ENCODE measurements around the gene CHCHD5. TPM values are rescaled to one million over a fixed set of nuclear protein-coding genes. Genes with fewer than 3 reads are reported as not detected.

Gene CHCHD5
- total RNA-seq, 1 donor from 2014 or later, result 31.4 TPM

- H3K27me3 Mint-ChIP-seq (ENCODE audit: unreplicated experiment), result no peaks in the 10 kb centered on the region
- no peak overlapping the region for H3K4me3 Mint-ChIP-seq (ENCODE audit: unreplicated experiment)
- TF ChIP-seq, protein P1, sequence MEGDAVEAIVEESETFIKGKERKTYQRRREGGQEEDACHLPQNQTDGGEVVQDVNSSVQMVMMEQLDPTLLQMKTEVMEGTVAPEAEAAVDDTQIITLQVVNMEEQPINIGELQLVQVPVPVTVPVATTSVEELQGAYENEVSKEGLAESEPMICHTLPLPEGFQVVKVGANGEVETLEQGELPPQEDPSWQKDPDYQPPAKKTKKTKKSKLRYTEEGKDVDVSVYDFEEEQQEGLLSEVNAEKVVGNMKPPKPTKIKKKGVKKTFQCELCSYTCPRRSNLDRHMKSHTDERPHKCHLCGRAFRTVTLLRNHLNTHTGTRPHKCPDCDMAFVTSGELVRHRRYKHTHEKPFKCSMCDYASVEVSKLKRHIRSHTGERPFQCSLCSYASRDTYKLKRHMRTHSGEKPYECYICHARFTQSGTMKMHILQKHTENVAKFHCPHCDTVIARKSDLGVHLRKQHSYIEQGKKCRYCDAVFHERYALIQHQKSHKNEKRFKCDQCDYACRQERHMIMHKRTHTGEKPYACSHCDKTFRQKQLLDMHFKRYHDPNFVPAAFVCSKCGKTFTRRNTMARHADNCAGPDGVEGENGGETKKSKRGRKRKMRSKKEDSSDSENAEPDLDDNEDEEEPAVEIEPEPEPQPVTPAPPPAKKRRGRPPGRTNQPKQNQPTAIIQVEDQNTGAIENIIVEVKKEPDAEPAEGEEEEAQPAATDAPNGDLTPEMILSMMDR (IDR thresholded peaks at IDR 0.05), result no peak
- no peak overlapping the region for H3K27ac Mint-ChIP-seq (ENCODE audit: unreplicated experiment)
- H3K36me3 Mint-ChIP-seq (ENCODE audit: unreplicated experiment), result no peaks in the 10 kb centered on the region
- peaks cover 24% of the 10 kb centered on the region for H3K4me1 Mint-ChIP-seq (ENCODE audit: unreplicated experiment)
- DNase-seq (ENCODE audit: extremely low spot score, unreplicated experiment), result no peak
- no peaks in the 10 kb centered on the region for H3K9me3 Mint-ChIP-seq (ENCODE audit: unreplicated experiment)
These were observed 50.4 kb downstream of the CHCHD5 start for GRCh38 chr2:112634874-112635157.

DNA sequence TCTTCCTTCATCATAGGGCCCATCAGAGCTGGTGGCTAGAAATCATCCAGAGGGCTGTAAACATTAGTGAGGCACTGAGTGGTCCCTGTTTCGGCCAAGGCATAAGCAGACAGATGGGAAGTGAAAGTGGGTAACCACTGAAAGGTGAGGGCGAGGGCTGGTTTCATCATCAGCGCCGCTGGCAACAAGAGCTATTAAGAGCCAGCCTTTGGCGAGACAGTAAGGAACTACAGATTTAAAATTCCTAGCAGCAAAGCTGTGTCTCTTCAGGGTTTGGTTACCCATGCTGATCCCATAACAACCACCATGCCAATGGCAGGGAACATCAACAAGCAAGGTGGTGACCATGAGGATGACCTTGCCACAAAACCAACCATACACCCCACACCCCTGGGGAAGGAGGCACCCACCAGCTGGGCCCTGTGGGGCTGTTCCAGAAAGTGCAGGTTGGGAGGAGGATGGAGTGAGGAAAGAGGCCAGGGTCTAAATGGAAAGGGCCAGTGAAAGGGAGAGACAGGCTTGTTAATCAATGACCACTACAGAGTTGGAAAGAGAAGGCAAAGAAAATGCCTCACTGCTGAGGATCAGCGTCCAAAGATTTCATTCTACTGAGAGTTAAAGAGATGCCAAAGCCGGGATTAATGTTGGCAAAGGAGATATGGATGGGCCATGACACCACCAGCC, 52.3 kb downstream of the CHCHD5 start:
- no peak overlapping the region for H3K27ac Mint-ChIP-seq (ENCODE audit: unreplicated experiment)
- H3K4me3 Mint-ChIP-seq (ENCODE audit: unreplicated experiment), result no peak overlapping the region
- H3K27me3 Mint-ChIP-seq (ENCODE audit: unreplicated experiment), result no peaks in the 10 kb centered on the region
- H3K36me3 Mint-ChIP-seq (ENCODE audit: unreplicated experiment), result no peaks in the 10 kb centered on the region
- DNase-seq (ENCODE audit: extremely low spot score, unreplicated experiment), result no peak
- H3K9me3 Mint-ChIP-seq (ENCODE audit: unreplicated experiment), result no peaks in the 10 kb centered on the region
- TF ChIP-seq, protein P1 (IDR thresholded peaks at IDR 0.05), result no peak
- peaks cover 22% of the 10 kb centered on the region for H3K4me1 Mint-ChIP-seq (ENCODE audit: unreplicated experiment)

- TF ChIP-seq, protein P1 (IDR thresholded peaks at IDR 0.05), result no peak
These were observed 52.9 kb downstream of the CHCHD5 start for GRCh38 chr2:112637289-112637660.

More at GRCh38 chr2:112637289-112637660, 52.9 kb downstream of the CHCHD5 start:
- Mint-ChIP-seq H3K27ac (ENCODE audit: unreplicated experiment) (no peak overlapping the region), H3K4me3 (ENCODE audit: unreplicated experiment) (no peak overlapping the region), H3K4me1 (ENCODE audit: unreplicated experiment) (peaks cover 17% of the 10 kb centered on the region), H3K36me3 (ENCODE audit: unreplicated experiment) (no peaks in the 10 kb centered on the region), H3K9me3 (ENCODE audit: unreplicated experiment) (no peaks in the 10 kb centered on the region), H3K27me3 (ENCODE audit: unreplicated experiment) (no peaks in the 10 kb centered on the region)
- DNase-seq (ENCODE audit: extremely low spot score, unreplicated experiment), result no peak

Other genes starting within 250 kb of the CHCHD5 start
- 8.6 and 9.6 TPM in 2 replicates for gene RGPD8, start 151.0 kb upstream of the CHCHD5 start, total RNA-seq
- gene TTL, start 102.5 kb upstream of the CHCHD5 start, total RNA-seq, result 65.7 and 67.2 TPM in 2 replicates
- gene POLR1B, start 42.1 kb upstream of the CHCHD5 start, total RNA-seq, result 17.1 and 21.0 TPM in 2 replicates
- gene SLC20A1, start 61.3 kb downstream of the CHCHD5 start, total RNA-seq, result 77.6 and 80.4 TPM in 2 replicates
- not detected in 2 replicates for gene NT5DC4, start 136.4 kb downstream of the CHCHD5 start, total RNA-seq
- 6.3 and 6.5 TPM in 2 replicates for gene CKAP2L, start 180.0 kb downstream of the CHCHD5 start, total RNA-seq
- gene IL1A, start 199.9 kb downstream of the CHCHD5 start, total RNA-seq, result not detected in 2 replicates